HT1080 (cell line): Measurements from ENCODE around the gene KRTAP12-4. TPM values are rescaled to one million over a fixed set of nuclear protein-coding genes. Genes with fewer than 3 reads are reported as not detected.
"Not testable (repeated sequence)": the region's sequence is repeated elsewhere in the genome, so short reads cannot be mapped to it uniquely, and the experiment has no call there.

Source experiments
- DNase-seq: peaks from one replicate; pipeline ENCODE4 v3.0.0-alpha.2; 2015; ENCODE audit warnings: low read depth
- total RNA-seq: library from RNA; depleted of rRNA; stranded (reverse); fragments of >200 nt; shearing (Covaris generic); gene quantifications from 2 replicates; pipeline ENCODE4 v1.2.3, GENCODE V29; 2014

KRTAP12-4 gene
- total RNA-seq, 1 experiment from 2014 or later = not detected

GRCh38 chr21:44657635-44658540 is 3.4 kb upstream of the KRTAP12-4 start, which contains the start of gene KRTAP12-3:
Gene KRTAP12-3, plus strand, starts transcription at chr21:44657932. Its CDS starts 48 bp downstream, at chr21:44657980.
- no peak for DNase-seq

DNA sequence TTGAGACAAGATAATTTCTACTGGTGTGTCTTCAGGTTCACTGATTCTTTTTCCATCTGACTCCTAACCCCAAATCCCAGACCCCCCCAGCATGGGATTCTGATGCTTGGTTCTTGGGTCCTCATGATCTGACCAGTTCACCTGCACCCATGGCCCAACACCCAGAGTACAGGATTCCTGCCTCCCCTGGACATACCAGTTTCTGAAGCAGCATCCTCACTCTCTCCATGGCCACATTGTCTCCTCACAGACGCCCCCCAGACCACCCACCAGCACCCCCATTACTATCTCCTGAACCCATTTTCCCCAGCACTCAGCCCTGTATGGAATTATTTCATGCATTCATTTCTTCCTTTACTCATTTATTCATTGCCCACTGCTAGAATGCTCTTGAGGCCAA is 2.4 kb upstream of the KRTAP12-4 start:
- no peak for DNase-seq

DNA sequence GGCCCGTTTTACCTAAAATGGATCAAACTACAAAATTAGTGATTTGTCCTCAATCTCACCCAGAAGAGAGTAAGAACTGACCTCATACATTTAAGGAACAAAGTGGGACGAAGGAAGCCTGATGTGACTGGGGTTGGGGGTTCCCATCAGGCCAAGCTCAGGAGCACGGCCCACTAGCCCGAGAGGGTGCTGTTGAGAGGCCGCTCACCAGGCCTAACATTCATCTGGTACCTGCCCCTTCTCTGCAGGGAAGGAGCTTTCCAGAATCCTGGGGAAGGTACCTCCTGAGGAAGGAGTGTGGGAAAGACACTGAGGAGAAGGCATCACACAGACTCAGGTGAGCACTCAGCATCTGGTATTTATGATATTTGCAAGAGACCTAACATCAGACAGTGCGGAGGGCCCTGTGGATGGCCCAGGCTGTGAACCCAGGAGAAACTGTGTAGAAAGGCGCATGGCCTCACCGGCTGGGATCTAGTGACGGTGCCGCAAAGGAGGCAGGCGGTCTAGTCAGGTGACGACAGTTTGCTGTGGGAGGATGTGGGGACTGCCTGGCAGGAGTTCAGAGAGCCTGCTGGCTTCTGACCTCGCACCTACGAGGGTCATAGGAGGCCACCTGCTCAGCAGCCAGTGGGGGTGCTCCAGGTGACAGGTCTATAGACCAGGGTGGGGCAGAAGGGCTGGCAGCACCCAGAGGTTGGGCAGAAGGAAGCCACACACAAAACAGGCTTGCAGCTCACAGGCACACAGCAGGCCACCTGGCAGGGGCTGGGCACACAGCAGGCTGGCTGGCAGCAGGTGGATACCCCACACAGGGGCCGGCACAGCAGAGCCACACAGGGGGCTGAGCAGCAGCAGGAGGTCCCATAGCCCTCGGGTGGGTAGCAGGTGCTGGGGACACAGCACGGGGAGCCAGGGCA is 543 bp downstream of the KRTAP12-4 start:
- DNase-seq = no peak

GRCh38 chr21:44653123-44653522 is 1.3 kb downstream of the KRTAP12-4 start:
- DNase-seq = peak; percentile 24

- no peak for DNase-seq
Measured at GRCh38 chr21:44650973-44651675, 3.3 kb downstream of the KRTAP12-4 start.

GRCh38 chr21:44650265-44650972 is 4.0 kb downstream of the KRTAP12-4 start:
- DNase-seq = no peak

DNA sequence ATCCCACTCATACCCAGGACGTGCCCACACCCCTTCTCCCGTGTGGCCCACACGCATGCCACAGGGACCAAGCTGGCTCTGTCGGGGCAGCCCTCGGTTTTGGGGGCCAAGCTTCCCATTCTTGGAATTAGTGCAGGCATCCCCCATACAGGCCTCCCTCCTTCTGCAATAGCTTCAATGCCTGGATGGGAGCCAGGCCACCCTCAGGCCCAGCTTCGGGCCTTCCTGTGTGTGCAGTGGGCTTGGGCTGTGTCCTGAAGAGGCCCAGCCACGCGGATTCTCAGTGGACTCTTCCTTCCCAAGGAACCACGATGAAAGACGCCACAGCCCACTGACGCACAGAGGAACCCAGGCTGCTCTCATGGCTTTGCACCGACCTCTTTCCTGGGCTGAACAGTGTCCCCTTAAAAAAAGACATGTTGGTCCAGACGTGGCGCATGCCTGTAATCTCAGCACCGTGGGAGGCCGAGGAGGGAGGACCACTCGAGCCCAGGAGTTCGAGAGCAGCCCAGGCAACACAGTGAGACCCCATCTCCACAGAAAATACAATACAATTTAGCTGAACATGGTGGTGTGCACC is 4.8 kb downstream of the KRTAP12-4 start:
- no peak for DNase-seq

GRCh38 chr21:44648557-44649311 is 5.7 kb downstream of the KRTAP12-4 start:
- no peak for DNase-seq

- no peak for DNase-seq
Measured at GRCh38 chr21:44647222-44647552, 7.3 kb downstream of the KRTAP12-4 start.

GRCh38 chr21:44646366-44647221 is 7.9 kb downstream of the KRTAP12-4 start, which contains the start of gene KRTAP10-11:
Gene KRTAP10-11, plus strand, starts transcription at chr21:44646414. Its CDS starts 45 bp downstream, at chr21:44646459.
- DNase-seq = not testable (repeated sequence)

DNA sequence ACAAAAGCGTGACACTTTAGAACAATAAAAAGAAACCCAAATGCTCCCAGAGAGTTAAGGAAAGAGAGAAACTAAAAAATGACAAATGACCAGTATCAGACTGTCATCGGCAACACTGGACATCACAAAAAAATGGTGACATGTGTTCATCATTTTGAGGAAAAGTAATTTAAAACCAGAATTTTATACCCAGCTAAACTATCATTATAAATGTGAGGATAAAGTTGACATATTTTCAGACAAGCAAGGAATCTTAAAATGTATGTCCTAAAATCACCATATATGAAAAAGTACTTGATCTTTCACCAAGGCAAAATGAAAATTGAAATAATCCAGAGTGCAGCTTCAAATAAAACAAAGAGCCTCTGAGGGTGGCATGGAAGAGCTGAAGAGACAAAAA is 9.6 kb downstream of the KRTAP12-4 start:
- DNase-seq = no peak

GRCh38 chr21:44643741-44644310 is 10.6 kb downstream of the KRTAP12-4 start:
- DNase-seq = no peak

- DNase-seq = no peak
Measured at GRCh38 chr21:44640761-44641160, 13.7 kb downstream of the KRTAP12-4 start.

GRCh38 chr21:44639331-44639655 is 15.2 kb downstream of the KRTAP12-4 start:
- no peak for DNase-seq

GRCh38 chr21:44638506-44639330 is 15.7 kb downstream of the KRTAP12-4 start:
- DNase-seq = not testable (repeated sequence)

GRCh38 chr21:44637851-44638348 is 16.6 kb downstream of the KRTAP12-4 start:
- not testable (repeated sequence) for DNase-seq
